HG02588 (cell line): ENCODE results near the gene CORO2B.
"Not testable (repeated sequence)": the region's sequence is repeated elsewhere in the genome, so short reads cannot be mapped to it uniquely, and the experiment has no call there.

Experiments used
- ATAC-seq: cut with Tn5 transposase; IDR thresholded peaks from one replicate; pipeline ENCODE4 v1.9.1; 2021; ENCODE audit warnings: mild to moderate bottlenecking, moderate library complexity; ENCODE audit not compliant: unreplicated experiment

The CORO2B gene

DNA sequence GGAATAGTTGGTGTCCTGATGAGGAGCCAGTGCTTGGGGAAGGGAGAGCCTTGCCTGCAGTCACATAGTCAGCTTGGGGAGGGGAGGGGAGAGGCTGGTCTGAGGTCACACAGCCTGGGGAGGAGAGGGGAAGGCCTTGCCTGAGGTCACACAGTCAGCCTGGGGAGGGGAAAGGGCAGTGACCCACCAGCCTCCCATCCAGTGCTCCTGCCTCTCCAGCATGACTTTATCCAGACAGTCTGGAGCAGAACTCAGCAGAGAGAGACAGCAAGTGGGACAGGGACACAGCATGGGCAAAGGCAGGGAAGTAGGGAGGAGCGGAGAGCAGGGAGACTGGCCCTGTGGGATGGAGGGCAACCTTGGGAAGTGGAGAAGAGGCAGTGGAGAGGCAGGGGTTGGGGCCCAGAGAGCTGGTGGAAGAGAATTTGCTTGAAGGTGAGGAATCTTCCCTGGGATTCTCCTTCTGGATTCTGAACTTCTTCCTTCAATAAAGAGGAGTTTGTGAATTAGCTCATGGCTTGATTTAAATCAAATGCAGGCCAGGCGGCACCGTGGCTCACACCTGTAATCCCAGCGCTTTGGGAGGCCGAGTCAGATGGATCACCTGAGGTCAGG is 64.5 kb downstream of the CORO2B start:
- no peak for ATAC-seq

DNA sequence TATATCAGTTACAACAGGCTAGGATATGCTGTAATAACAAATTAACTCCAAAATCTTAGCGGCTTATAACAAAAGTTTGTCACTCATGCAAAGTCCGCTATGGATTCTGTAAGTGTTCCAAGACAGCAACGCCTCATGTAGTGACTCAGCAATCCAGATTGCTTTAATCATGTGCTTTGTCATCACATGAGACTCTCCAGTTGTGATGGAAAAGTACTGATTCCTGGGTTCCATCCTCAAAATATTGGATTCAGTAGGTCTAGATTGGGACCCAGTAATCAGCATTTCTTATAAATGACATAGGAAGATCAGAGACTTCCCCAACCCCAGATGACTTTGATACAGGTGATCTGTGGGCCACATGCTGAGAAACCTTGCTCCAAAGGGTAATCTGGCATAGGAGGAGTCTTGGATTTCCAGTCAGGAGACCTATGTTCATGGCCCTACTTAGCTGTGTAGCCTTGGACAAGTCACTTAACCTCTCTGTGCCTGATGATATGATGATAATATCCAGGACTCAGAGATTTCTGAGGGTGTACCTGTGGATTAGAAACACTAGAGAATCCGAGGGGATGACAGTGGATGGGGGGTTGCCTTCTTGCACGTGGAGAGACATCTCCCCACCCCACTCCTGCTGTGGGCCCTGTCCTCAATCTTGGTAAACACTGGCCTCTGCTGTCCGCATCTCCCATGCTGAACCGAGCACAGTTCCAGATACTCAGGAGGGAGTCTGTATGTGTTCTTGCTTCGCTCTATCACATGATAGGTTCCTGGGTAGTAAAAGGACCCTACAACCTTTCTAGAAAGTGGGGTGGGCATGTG is 65.5 kb downstream of the CORO2B start:
- ATAC-seq, result no peak

DNA sequence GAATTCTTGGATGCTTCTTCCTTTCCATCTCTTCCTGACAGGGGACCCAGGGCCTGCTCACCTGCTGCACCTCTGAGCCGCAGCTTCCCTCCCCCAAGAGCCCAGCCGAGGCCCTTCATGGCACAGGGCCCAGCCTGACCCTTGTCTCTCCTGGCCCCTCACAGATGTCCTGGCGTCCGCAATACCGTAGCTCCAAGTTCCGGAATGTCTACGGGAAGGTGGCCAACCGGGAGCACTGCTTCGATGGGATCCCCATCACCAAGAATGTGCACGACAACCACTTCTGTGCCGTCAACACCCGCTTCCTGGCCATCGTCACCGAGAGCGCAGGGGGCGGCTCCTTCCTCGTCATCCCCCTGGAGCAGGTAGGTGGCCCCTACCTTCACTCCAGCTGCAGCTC is 66.2 kb downstream of the CORO2B start:
- no peak for ATAC-seq

DNA sequence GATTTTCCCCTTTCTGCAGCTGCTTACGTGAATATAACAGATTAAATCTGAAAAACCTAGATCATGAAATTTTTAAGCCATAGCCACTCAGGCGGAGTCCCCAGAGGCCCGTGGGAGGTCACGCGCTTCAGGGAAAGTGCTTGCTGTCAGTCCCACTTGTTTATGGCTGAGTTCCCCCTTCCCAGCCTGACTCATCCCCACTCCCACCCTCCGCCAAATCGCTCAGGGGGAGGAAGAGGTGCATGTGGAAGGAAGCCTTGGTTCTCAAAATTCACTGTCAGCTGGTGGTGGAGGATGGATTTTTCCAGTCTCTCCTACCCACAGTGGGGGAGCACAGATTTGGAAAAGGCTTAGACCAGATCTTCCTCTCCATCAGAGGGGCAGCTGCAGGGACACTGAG is 67.4 kb downstream of the CORO2B start:
- no peak for ATAC-seq

DNA sequence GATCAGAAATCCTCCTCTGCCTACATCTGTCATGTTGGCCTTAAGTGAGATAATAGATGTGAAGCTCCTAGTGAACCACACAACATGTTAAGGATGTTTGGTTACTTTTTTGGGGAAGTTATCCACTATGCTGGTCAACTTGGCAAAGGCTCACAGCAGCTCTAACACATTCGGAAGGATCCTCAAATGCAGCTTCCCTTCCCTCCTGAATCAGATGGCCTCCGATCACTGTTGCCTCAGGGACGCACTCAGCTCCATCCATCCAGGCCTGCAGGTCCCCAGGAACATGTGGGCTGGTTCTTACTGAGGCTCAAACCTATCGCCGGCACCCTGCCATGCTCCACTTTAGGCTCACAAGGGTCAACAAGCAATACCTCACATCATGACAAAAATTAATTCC is 67.9 kb downstream of the CORO2B start:
- no peak for ATAC-seq

DNA sequence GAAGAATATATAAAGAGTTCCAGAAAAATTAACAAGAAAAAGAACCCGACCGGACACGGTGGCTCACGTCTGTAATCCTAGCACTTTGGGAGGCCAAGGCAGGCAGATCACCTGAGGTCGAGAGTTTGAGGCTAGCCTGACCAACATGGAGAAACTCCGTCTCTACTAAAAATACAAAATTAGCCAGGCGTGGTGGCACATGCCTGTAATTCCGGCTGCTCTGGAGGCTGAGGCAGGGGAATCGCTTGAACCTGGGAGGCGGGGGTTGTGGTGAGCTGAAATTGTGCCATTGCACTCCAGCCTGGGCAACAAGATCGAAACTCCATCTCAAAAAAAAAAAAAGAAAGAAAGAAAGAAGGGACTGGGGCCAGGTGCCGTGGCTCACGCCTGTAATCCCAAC is 68.6 kb downstream of the CORO2B start:
- ATAC-seq, result not testable (repeated sequence)

DNA sequence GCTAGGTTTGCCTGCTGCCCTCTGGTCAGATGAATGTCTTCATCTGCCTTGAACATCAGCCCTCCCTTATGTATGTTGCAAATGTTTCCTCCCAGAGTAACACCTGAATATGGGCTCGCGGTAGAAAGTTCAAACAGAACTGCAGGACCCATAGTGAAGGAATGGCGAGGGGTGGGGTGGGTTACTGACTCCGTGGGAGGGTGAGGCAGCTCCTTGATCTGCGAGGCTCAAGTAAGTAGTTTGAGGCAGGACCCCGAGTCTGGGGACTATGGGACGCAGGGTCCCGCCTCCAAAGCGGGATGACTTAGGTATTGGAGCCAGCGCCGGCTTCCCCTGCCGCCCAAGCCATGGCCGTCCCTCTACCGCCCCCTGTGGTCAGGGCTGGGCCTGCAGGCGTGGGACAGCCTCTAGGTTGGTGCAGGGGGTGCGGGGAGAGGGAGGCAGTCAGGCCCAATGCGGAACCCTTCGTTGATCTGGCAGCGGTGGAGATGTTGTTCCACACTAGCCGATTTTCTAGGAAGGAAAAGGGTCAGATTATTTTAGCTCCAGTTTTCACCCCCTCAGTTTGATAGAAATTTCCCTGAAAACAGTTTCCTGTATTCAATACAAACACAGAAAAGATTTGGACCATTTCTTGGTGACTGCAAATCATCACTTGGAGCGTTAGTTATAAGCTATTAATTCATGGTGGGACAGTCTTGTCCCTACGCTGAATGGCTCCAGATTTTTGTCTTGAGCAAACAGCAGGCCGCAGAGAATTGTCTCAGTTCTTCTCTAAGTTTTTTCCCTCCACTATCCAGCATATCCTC is 72.3 kb downstream of the CORO2B start:
- ATAC-seq, result no peak

DNA sequence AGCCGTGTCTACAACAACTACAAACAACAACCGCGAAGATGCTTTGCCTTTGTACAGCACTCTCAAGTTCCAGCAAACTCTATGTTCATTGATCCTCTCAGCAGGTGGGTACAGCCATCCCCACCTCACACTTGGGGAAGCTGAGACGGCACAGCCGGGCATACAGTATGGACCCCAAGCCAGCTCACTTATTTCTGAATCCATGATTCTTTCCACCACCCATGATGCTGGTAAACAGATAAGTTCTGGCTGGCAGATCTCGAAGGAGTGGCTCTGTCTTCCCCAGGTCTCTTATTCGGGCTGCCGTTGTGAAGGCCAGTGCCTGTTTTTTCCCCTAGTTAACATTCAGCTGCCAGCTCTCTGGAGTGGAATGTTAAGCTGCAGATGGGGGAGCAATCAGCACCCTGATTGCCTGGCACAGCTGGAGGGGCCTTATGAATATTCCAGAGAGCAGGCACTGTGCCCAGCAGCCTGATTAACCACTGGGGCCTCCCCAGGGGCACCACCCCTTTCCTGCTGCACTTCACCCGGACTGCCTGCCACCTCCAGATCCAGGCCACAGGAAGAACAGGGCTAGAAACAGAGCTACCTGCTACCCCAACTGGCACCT is 73.2 kb downstream of the CORO2B start:
- no peak for ATAC-seq

DNA sequence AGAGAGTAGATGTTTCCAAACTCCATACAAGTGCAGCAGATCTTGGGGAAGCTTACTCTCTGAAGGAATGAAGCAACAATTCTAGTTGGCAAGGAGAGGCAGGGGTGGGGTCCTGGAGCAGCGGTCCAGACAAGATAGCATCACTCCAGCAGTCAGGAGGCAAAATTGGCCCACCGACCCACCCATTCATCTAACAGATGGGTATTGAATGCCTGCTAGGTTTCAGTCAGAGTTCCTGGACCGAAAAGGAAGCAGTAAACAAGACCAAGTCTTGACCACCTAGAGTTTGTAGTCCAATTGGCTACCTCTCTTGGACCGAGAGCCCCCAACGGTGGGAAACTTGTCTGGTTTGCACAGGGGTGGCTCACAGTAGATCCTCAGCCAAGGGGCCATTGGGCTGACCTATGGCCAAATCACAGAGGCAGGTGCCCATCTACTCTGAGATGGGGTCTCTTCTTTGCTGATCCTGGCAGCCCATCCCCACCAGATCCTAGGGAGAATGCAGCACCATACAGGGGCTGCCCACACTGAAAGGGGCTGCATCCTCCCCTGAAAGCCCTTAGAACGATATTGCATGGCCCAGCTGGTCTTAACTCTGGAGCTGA is 74.3 kb downstream of the CORO2B start:
- no peak for ATAC-seq

DNA sequence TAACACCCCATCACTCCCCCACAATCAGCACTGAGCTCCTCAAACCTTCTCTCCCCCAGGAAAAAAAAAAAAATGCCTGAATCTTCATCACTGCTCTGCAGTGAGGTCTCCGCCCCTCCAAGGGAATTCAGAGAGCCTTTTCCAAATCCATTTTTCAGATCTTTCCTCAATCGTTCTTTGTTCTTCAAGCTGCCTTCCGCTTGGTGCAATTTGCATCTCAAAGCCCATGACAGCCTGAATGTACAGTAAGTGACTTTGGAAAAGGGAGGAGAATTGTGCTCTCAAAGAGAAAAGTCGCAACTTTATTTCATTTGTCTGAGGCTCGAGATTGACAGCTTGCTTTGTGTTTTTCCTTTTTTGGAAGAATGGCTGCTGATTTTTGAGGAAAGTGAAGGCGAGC is 75.0 kb downstream of the CORO2B start:
- no peak for ATAC-seq

DNA sequence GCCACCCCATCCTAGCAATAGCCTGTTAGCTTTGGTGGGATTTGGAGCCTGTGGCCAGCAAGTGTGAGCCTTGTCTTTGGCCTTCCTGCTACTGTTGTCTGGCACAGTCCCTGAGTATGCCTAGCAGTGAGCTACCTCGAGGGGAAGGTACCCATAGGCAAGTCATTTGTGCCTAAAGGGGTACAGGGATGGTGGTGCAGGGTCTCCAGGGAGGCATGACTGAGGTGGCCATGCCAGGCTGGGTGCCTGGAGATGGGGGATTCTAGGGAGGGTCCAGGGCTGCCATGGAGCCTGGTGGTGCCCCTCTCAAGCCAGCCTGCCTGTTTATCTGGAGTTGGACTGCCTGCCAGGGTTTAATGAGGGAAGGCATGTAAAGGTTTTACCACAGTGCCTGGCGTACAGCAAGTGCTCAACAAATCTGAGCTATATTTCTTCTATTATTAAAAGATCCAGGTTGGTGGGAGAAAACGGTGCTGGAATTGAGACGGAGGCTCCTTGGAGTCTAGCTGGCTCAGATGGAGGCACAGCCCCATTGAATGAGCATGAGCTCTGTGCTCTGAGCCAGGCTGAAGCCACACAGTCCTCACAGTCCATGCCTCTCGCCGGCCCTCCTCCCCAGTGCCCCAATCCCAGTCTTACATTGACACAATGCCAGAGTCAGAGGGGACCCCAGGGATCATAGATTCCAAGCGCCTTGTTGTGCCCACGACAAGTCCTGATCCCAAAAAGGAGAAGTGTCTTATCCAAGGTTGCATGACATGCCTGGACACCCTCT is 76.2 kb downstream of the CORO2B start:
- no peak for ATAC-seq

DNA sequence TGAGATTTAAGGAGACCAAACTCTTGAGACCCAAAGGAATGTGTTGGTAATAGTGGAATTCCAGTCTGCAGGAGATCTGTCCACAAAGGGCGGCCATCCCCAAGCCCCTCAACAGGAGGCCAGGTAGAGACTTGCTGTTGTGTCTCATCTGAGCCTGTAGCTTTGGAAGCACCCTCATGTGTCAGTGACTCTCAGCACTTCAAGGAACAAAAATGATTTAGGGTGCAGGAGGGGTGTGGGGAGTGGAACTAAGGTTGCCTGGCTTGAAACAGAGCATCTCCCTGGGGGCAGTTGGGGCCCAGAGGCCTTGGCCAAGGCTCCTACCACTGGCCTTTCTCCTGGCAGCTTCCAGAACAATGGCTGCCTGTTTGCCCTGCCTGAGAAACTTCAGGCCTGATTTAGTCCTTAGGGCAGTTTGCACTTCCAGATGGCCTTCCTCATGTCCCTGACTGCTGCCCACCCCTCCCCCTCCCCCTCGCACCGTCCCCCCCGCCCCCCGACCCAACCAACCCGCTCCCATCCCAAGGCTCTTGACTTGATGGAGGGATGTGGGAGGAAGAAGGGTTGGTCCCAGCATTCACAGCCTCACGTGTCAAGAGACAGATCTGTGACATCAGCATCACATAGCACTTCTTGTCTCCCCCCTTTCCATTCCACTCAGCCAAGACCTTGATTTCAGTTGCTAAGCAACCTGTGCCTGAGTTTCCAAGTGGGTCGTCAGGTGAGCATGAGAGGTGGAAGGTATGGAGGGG is 77.1 kb downstream of the CORO2B start:
- ATAC-seq, result no peak

DNA sequence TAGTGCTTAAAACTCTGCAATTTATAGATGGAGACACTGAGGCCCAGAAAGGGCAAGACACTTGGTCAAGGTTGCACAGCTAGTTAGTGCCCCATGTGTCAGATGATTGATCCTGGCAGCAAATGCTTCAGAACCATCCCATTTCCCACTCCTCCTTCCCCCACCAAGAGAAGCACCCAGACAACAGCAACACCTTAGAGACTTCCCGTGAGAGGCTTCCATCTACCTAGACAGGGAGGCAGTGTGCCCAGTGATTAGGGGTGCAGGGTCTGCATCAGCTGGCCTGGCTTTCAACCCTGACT is 77.6 kb downstream of the CORO2B start:
- no peak for ATAC-seq

DNA sequence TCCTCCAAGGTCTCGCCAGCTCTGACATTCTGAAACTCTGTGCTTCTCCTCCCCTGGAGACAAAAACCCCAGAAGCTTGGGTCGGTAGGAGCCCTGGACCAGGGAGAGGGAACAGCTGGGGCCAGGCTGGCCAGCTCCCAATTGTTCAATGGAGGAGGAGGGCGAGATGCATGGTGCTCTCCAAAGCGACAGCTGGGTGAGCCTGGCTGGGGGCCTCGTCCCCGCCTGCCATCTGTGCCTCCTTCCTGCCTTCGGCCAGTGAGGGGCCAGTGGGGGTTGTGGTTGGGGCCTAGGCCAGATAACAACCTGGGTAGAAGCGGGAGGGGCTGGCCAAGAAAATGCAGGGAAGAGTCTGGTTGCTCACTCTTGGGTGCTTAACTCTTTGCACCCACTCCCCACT is 79.4 kb downstream of the CORO2B start:
- no peak for ATAC-seq

DNA sequence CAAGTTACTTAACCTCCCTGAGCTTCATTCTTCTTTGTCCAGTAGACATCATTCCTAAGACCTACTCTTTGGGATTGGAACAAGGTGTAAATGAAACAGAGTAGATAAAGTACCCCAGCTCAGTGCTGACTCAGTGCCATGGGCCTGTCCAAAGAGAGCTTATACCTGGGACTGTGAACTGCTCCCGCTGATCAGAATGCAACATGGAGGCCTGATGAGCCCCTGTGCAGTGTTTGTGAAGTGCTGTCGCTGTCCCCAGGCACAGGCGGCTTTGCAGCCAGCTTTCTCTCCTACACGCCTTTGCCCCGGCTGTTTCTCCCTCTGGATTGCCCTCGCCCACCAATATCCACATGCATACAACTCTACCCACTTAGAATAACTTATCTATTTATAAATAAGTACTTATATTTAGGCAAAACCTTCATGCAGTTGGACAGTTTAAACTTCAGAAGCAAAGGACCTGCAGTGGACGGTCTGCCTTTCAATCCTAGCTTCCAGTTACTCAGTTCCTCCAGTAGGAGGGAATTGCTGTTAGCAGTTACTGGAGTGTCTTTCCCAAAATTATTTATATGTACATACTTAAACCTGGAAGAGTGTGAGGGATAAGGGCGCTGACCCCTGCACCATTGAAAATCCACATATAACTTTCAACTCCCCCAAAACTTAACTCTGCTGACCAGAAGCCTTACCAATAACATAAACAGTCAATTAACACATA is 80.0 kb downstream of the CORO2B start:
- ATAC-seq, result no peak

DNA sequence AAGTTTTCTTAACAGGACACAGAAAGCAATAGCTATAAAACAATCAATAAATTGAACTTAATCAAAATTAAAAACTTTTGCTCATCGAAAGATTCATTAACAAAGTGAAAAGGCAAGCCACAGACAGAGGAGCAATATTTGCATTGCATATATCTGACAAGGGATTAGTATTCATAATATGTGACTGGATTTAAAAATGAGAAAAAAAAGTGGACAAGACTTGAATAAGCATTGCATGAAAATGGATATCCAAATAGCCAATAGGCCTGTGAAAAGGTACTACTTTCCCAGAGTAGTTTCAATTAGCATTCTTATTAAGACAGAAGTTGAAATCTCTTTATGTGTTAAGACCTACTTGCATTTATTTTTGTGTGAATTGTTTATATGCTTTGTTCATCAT is 84.7 kb downstream of the CORO2B start:
- ATAC-seq, result no peak

DNA sequence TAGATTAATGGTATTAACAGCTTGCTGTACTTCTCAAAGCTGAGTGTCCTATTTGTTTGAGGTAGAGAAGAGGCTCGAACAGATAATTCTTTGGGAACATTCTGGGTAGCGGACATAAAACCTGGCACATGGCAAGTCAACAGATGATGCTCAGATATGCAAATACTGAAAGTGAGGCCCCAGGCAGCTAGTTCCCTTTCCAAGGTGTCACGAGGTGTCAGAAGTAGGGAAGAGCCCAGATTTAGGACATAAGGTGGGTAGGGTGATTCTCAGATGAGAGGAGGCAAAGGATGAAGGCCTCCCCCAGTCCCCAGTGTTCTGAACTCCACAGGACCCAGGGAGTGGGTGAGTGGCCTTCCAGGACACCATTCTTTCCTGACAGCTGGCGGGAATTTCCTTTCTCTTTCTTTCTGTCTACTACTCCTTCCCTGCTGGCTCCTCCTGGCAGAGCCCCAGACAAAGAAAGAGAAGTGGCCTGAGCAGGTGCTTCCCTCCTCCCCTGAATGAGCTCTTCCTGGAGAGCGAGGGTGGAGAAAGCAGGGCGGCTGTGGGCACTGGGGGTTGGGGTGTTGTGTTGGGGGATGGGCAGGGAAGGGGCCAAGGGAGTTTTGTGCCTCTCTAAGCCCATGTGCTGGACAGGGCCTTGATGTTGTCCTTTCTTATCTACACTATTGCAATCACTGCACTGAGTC is 87.5 kb downstream of the CORO2B start:
- no peak for ATAC-seq

DNA sequence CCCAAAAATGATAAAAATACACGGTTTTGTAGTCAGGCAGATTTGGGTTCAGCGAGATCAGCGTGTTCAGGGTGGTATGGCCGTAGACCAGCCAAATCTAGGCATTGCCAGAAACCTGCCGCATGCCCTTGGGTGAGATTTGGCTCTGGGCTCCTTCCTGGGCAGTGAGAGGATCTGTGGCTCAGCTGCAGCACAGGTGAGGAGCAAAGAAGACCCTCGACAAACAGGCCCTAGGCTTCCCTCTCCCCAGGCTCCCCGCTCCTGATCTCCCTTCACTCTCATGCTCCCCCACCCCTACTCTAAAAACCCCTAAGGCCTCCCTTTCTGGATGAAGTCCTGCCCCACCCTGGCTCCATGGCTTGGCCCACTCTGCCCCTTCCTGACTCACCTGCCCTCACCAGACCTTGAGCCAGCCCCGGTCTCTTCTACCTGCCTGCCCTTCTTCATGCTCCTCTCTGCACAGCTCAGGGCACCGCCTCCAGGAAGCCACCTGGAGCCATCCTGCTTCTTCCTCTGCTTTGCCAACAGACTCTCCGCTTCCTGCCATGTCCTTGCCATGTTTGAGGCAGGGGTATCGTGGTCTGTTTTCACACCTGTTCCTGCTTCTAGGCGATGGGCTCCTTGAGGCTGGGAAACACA is 88.1 kb downstream of the CORO2B start:
- ATAC-seq, result no peak
